Panc1 (cell line): ENCODE measurements around the gene SASS6.

Source experiments
- CTCF ChIP-seq: fragments of 450-650 bp; IDR thresholded peaks from 2 replicates; pipeline ENCODE4 v1.5.1; 2017; ENCODE audit warnings: mild to moderate bottlenecking
- POLR2AphosphoS5 ChIP-seq: IDR thresholded peaks from 2 replicates; pipeline ENCODE4 v1.6.1; 2012; ENCODE audit warnings: mild to moderate bottlenecking, low read depth, low read length, moderate library complexity
- REST ChIP-seq, 2 experiments: IDR thresholded peaks; 2 replicates each; pipeline ENCODE4 v1.6.1; 2011 to 2012; ENCODE audit warnings: low read depth in 2 of 2, control low read depth in 1 of 2, low read length in 1 of 2, mild to moderate bottlenecking in 1 of 2, moderate library complexity in 1 of 2; ENCODE audit not compliant: insufficient read depth in 1 of 2
- SIN3A ChIP-seq: IDR thresholded peaks from 2 replicates; pipeline ENCODE4 v1.6.1; 2012; ENCODE audit warnings: low read depth, mild to moderate bottlenecking, low read length, moderate library complexity, borderline replicate concordance; ENCODE audit not compliant: insufficient read depth
- TCF7L2 ChIP-seq: IDR thresholded peaks from 2 replicates; pipeline ENCODE4 v1.6.1; 2011; ENCODE audit warnings: mild to moderate bottlenecking, low read depth, low read length, inconsistent platforms

GRCh38 chr1:100101564-100101963 lies 31.2 kb downstream of the SASS6 start:
- TF ChIP-seq CTCF (no peak), REST (IDR thresholded peaks at IDR 0.05; ENCODE audit: insufficient read depth in 1 of 2, low read depth in 2 of 2, low read length in 1 of 2) (no peak), POLR2AphosphoS5 (no peak), SIN3A (no peak), TCF7L2 (no peak)
